SU-DHL-6 (cell line): ENCODE measurements around the gene GRHL3.

ENCODE experiments used
- H2AFZ ChIP-seq: fragments of 200-600 bp; sonication (generic); 2 replicates; pipeline ENCODE4 v1.6.1; 2014; ENCODE audit warnings: low read depth, mild to moderate bottlenecking, moderate library complexity, mixed read lengths, antibody characterized with exemption, low read length; ENCODE audit not compliant: severe bottlenecking
- H3F3A ChIP-seq: fragments of 200-600 bp; shearing (Covaris generic); 2 replicates; pipeline ENCODE4 v1.6.0; 2016; ENCODE audit warnings: antibody characterized with exemption, mild to moderate bottlenecking; ENCODE audit not compliant: insufficient read depth
- H3K27ac ChIP-seq: fragments of 200-600 bp; sonication (generic); 2 replicates; pipeline ENCODE4 v1.5.1; 2016; ENCODE audit warnings: low read depth, mild to moderate bottlenecking, low read length, moderate library complexity, mixed read lengths
- H3K27me3 ChIP-seq: fragments of 200-600 bp; sonication (generic), shearing (Covaris generic); 2 replicates; pipeline ENCODE4 v1.6.0; 2014; ENCODE audit warnings: mild to moderate bottlenecking, low read length
- H3K36me3 ChIP-seq: fragments of 200-600 bp; sonication (generic); 2 replicates; pipeline ENCODE4 v1.6.1; 2014; ENCODE audit warnings: mild to moderate bottlenecking, low read length, mixed read lengths
- H3K4me2 ChIP-seq: fragments of 300-600, 200-600 bp; shearing (Covaris generic), sonication (generic); 2 replicates; pipeline ENCODE4 v1.6.0; 2014; ENCODE audit warnings: low read length, low read depth, mild to moderate bottlenecking; ENCODE audit not compliant: poor library complexity, severe bottlenecking
- H3K4me3 ChIP-seq: fragments of 200-600 bp; sonication (generic); 2 replicates; pipeline ENCODE4 v1.5.1; 2014; ENCODE audit warnings: antibody characterized with exemption, low read length, mild to moderate bottlenecking, mixed read lengths; ENCODE audit not compliant: insufficient read depth, poor library complexity, severe bottlenecking
- H3K79me2 ChIP-seq: fragments of 200-600 bp; sonication (generic); 2 replicates; pipeline ENCODE4 v1.6.1; 2014; ENCODE audit warnings: mild to moderate bottlenecking, low read length, moderate library complexity; ENCODE audit not compliant: insufficient read depth
- H3K9ac ChIP-seq: fragments of 200-600 bp; sonication (generic); 2 replicates; pipeline ENCODE4 v1.7.0; 2014; ENCODE audit warnings: mild to moderate bottlenecking, low read length
- H3K9me2 ChIP-seq: fragments of 200-600 bp; sonication (generic); replicated peaks from 2 replicates; pipeline ENCODE4 v1.6.1; 2014; ENCODE audit warnings: low read length; ENCODE audit not compliant: insufficient read depth
- H3K9me3 ChIP-seq: fragments of 200-600 bp; sonication (generic); 2 replicates; pipeline ENCODE4 v1.6.1; 2014; ENCODE audit warnings: low read length, mixed read lengths; ENCODE audit not compliant: insufficient read depth
- H4K20me1 ChIP-seq: fragments of 200-600 bp; sonication (generic); 2 replicates; pipeline ENCODE4 v1.6.1; 2014; ENCODE audit warnings: low read depth, mild to moderate bottlenecking, antibody characterized with exemption, low read length, moderate library complexity, mixed read lengths
- CTCF ChIP-seq: fragments of 200-600 bp; sonication (generic); IDR thresholded peaks from one replicate; pipeline ENCODE4 v1.5.1; 2017; ENCODE audit warnings: antibody characterized with exemption, mild to moderate bottlenecking, low read length, moderate library complexity; ENCODE audit not compliant: insufficient read depth, poor library complexity, severe bottlenecking
- EZH2phosphoT487 ChIP-seq: fragments of 200-600 bp; sonication (generic), shearing (Covaris generic); conservative IDR thresholded peaks from 2 replicates; pipeline ENCODE4 v1.6.1; 2018; ENCODE audit warnings: mild to moderate bottlenecking, antibody characterized with exemption, low read length, moderate library complexity, mixed read lengths

The GRHL3 gene

GRCh38 chr1:24400065-24400464 lies 80.9 kb downstream of the GRHL3 start:
- no peaks in the 10 kb centered on the region for H3K9me2 ChIP-seq
- peaks cover 6% of the 10 kb centered on the region; the same call in 1 of the 2 replicates for H3F3A ChIP-seq

GRCh38 chr1:24403806-24404205 lies 84.6 kb downstream of the GRHL3 start:
- H3K4me3 ChIP-seq = no peak overlapping the region
- TF ChIP-seq EZH2phosphoT487 (no peak), CTCF (no peak)
- no peak overlapping the region for H2AFZ ChIP-seq

More at GRCh38 chr1:24400065-24400464, 80.9 kb downstream of the GRHL3 start:
- no peaks in the 10 kb centered on the region for H3K79me2 ChIP-seq
- no peak overlapping the region for H3K4me2 ChIP-seq
- H3K9ac ChIP-seq = no peak overlapping the region
- H3K27ac ChIP-seq = no peak overlapping the region
- H3K9me3 ChIP-seq = no peaks in the 10 kb centered on the region
- TF ChIP-seq CTCF (no peak), EZH2phosphoT487 (no peak)
- H3K36me3 ChIP-seq = 0 out of 2 replicates have a peak, but pooled peaks cover 2% of the 10 kb centered on the region
- H2AFZ ChIP-seq = no peak overlapping the region
- no peaks in the 10 kb centered on the region for H4K20me1 ChIP-seq
- no peaks in the 10 kb centered on the region for H3K27me3 ChIP-seq
- H3K4me3 ChIP-seq = no peak overlapping the region

More at GRCh38 chr1:24403806-24404205, 84.6 kb downstream of the GRHL3 start:
- H3K79me2 ChIP-seq = no peaks in the 10 kb centered on the region
- peaks cover 6% of the 10 kb centered on the region; the same call in 1 of the 2 replicates for H3F3A ChIP-seq
- no peak overlapping the region for H3K9ac ChIP-seq
- no peak overlapping the region for H3K27ac ChIP-seq
- no peaks in the 10 kb centered on the region for H3K9me2 ChIP-seq
- H3K9me3 ChIP-seq = no peaks in the 10 kb centered on the region
- no peaks in the 10 kb centered on the region for H3K27me3 ChIP-seq
- H4K20me1 ChIP-seq = no peaks in the 10 kb centered on the region
- H3K36me3 ChIP-seq = 0 out of 2 replicates have a peak, but pooled peaks cover 2% of the 10 kb centered on the region
- no peak overlapping the region for H3K4me2 ChIP-seq
